ENCODE results near the gene TTC16.

DNA sequence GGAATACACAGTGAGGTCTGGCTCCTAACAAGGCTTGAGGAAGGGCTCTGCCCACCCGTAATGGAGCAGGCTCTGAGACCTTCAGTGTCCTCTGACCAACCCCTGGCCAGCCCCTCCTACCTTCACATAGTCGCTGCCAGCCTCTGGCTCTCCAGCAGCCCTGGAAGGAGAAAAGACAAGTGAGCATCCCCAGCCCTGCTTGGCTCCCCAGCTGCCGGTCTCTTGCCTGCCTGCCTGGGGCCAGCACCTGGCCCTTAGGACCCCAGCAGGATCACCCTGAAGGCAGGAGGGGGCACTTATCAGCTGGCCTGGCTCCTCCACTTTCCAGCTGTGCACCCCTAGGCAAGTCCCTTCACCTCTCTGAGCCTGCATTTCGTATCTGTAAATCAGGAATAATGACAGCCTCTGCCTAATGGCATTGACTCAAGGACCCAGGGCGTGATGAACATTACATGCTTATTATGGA, 45.6 kb downstream of the TTC16 start:
- TF ChIP-seq, protein P1, sequence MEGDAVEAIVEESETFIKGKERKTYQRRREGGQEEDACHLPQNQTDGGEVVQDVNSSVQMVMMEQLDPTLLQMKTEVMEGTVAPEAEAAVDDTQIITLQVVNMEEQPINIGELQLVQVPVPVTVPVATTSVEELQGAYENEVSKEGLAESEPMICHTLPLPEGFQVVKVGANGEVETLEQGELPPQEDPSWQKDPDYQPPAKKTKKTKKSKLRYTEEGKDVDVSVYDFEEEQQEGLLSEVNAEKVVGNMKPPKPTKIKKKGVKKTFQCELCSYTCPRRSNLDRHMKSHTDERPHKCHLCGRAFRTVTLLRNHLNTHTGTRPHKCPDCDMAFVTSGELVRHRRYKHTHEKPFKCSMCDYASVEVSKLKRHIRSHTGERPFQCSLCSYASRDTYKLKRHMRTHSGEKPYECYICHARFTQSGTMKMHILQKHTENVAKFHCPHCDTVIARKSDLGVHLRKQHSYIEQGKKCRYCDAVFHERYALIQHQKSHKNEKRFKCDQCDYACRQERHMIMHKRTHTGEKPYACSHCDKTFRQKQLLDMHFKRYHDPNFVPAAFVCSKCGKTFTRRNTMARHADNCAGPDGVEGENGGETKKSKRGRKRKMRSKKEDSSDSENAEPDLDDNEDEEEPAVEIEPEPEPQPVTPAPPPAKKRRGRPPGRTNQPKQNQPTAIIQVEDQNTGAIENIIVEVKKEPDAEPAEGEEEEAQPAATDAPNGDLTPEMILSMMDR (IDR thresholded peaks at IDR 0.05): no peak
- TF ChIP-seq POLR2A (IDR thresholded peaks at IDR 0.05; ENCODE audit: low read depth) (no peak), POLR2AphosphoS5 (IDR thresholded peaks at IDR 0.05) (no peak), EP300 (IDR thresholded peaks at IDR 0.05) (no peak)
